ENCODE results near the gene BABAM1. TPM values are rescaled to one million over a fixed set of nuclear protein-coding genes. Genes with fewer than 3 reads are reported as not detected.
A peak's percentile ranks its signal among the peaks of the same experiment; 100 is the strongest.

Gene BABAM1
- total and polyA plus RNA-seq, 3 donors from 2014 or later, result 93.2 to 110 (median 95.4) TPM

DNA sequence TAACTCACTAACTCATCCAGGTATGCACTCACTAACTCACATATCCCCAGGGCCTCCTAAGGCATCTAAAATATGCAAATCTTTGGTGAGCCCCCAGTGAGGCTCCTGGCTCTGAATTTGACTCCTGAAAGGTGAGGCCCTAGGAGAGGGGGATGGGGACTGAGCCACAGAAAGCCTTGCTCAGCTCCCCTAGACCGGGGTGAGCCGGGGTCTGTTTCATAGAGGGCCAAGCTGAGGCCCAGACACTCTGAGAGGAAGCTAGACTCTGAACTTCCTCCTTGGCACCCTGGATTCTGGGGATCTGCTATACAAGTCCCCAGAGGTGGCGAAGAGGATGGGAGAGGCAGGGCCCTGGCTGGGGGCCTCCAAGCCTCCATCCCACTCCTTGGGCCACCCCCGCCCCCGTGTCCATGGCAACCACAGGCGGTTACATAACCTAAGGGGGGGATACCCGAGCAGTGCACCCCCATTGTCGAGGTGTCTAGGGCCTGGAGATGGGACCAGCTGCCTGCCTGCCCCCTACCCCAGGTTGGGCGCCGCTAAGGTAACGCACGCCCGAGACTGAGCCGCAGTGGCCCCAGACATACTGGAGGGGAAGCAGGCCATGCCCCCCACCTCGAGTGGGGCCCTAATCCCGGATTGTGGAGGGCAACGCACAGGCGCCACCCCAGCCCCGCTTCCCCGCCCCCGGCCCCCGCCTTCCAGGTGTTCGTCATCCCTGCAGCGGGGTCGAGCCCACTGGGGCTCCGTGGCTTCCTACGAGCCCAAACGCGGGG is 35.3 kb downstream of the BABAM1 start:
- DNase-seq, result no peak
- no peak for TF ChIP-seq POLR2A (IDR thresholded peaks at IDR 0.05)
- TF ChIP-seq, protein P1, sequence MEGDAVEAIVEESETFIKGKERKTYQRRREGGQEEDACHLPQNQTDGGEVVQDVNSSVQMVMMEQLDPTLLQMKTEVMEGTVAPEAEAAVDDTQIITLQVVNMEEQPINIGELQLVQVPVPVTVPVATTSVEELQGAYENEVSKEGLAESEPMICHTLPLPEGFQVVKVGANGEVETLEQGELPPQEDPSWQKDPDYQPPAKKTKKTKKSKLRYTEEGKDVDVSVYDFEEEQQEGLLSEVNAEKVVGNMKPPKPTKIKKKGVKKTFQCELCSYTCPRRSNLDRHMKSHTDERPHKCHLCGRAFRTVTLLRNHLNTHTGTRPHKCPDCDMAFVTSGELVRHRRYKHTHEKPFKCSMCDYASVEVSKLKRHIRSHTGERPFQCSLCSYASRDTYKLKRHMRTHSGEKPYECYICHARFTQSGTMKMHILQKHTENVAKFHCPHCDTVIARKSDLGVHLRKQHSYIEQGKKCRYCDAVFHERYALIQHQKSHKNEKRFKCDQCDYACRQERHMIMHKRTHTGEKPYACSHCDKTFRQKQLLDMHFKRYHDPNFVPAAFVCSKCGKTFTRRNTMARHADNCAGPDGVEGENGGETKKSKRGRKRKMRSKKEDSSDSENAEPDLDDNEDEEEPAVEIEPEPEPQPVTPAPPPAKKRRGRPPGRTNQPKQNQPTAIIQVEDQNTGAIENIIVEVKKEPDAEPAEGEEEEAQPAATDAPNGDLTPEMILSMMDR (IDR thresholded peaks at IDR 0.05), result no peak
- no peaks in the 10 kb centered on the region for H3K9me3 ChIP-seq
- no peaks in the 10 kb centered on the region for H3K27me3 ChIP-seq
- no peaks in the 10 kb centered on the region for H3K36me3 ChIP-seq (ENCODE audit: low read depth, missing control alignments)
- peak overlapping the region; percentile 55 to 76 for H3K27ac ChIP-seq
- 6% methylated on average over 28 of the region's 29 CpGs; no CpG with 5 or more reads in 1 of the 2 donors for WGBS, 2 donors
- H3K4me3 ChIP-seq, result peak overlapping the region; percentile 69 to 83
- intact Hi-C loops (cut with DNase I; ENCODE audit: low total_unique reads), result no loop called here
- peaks cover 36% of the 10 kb centered on the region for H3K4me1 ChIP-seq

DNA sequence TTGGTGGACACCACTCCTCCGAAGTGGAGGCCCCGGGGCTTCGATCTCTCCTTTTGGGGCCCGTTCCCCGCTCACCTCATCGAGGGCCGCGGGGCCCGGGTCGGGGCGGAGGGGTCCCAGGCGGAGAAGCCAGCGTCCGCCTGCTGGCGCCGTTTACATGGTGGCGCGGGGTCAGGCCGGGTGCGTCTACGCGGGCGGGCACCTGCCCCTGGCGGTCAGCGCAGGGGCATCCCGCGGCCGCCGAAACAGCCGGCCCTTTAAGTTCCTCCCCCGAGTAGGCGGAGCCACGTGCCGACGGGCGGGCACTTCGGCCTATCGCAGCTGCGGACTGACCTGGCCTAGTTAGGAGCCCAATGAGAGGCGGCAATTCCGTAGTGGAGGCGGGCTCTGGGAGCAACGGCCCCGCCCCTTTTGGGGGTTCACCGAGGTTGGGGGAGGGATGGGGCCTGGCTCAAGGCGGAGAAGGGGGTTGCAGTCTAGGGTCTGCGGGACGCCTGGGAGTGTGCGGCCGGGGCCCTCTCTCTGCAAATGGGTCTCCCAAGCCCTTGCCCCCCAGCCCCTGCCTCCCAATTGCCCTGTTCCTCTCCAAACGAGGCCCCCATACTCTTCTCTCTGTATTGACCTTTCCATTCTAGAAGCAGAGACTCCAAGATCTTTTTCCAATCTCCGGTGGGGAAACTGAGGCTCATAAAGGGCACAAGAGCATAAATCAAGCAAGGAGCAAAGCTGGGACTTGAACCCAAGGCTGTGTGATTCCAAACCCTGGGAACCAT is 36.1 kb downstream of the BABAM1 start, which contains the start of gene ABHD8:
Gene ABHD8, minus strand, starts transcription at position 259 of the 773 bp plus-strand sequence. CDS start 1,809 bp downstream, outside the sequence.
- 2 to 5% methylated on average over 20 to 41 of the region's 52 CpGs for WGBS, 2 donors
- Histone ChIP-seq H3K4me3 (peak within 1 kb of the TSS; percentile 69 to 83), H3K4me1 (peaks cover 36% of the 10 kb centered on the region), H3K9me3 (no peaks in the 10 kb centered on the region), H3K27me3 (no peaks in the 10 kb centered on the region), H3K36me3 (ENCODE audit: low read depth, missing control alignments) (no peaks in the 10 kb centered on the region), H3K27ac (peak within 1 kb of the TSS; percentile 55 to 76)
- intact Hi-C loops (cut with DNase I; ENCODE audit: low total_unique reads), result no loop called here
- peak; percentile 97 for DNase-seq
- TF ChIP-seq POLR2A (IDR thresholded peaks at IDR 0.05), result no peak
- TF ChIP-seq, protein P1 (IDR thresholded peaks at IDR 0.05), result peak; percentile 71 to 78 (median 75)

DNA sequence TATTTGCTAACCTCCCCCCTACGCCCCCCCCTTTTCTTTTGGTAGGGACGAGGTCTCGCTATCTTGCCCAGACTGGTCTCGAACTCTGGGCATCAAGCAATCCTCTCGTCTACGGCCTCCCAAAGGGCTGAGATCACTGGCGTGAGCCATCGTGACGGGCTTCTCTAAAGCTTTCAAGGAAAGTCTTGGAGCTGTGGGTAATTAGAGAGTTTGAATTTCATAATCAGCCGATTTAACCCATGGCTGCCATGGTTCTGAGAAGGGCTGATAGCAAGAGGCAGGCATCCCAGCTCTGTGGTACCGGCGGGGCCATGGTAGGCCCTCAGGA is 36.7 kb downstream of the BABAM1 start:
- H3K27ac ChIP-seq, result no peak overlapping the region
- H3K4me1 ChIP-seq, result peaks cover 36% of the 10 kb centered on the region
- no peaks in the 10 kb centered on the region for H3K27me3 ChIP-seq
- TF ChIP-seq, protein P1 (IDR thresholded peaks at IDR 0.05), result no peak
- no peak for TF ChIP-seq POLR2A (IDR thresholded peaks at IDR 0.05)
- no peak overlapping the region for H3K4me3 ChIP-seq
- no peaks in the 10 kb centered on the region for H3K9me3 ChIP-seq
- no peak for DNase-seq
- intact Hi-C loops (cut with DNase I; ENCODE audit: low total_unique reads), result no loop called here
- WGBS, 2 donors, result 42 to 50% methylated on average over 12 of the region's 12 CpGs
- H3K36me3 ChIP-seq (ENCODE audit: low read depth, missing control alignments), result no peaks in the 10 kb centered on the region

DNA sequence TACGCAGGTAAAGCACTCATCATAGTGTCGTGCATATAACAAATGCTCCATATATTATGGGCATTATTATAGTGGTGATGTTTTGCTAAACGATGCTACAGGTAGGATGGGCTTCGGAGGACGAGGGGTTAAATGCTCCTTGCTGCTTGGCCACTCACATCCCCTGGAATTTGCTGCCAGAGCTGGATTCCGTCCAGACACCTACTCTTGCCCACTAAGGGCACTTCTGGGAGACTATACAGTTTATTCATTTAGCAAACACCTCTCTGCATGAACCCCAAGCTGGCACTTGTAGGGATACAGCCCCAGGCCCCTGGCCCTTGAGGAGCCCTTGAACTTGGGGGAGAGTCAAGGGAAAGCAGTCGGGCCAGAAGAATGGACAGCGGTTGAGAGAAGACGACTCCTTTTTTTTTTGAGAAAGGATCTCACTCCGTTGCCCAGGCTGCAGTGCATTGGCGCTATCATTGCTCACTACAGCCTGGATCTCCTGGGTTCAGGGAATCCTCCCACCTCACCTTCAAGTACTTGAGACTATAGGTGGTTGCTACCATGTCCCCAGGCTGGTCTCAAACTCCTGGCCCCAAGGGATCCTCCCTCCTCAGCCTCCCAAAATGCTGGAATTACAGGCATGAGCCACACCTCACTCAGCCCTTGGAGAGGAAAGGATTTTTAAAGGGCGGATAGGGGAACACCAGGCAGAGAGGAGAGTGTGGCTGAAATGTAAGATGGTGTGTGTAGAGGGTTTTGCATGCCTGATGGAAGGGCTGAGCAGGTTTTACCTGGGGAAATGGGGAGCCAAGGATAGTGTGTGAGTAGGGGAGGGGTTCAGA is 37.4 kb downstream of the BABAM1 start:
- intact Hi-C loops (cut with DNase I; ENCODE audit: low total_unique reads), result no loop called here
- 39 to 45% methylated on average over 12 of the region's 12 CpGs for WGBS, 2 donors
- no peak for DNase-seq
- H3K27ac ChIP-seq, result peak overlapping the region in 1 of 2 donors; percentile 84
- peaks cover 36% of the 10 kb centered on the region for H3K4me1 ChIP-seq
- H3K36me3 ChIP-seq (ENCODE audit: low read depth, missing control alignments), result no peaks in the 10 kb centered on the region
- no peak for TF ChIP-seq POLR2A (IDR thresholded peaks at IDR 0.05)
- no peaks in the 10 kb centered on the region for H3K27me3 ChIP-seq
- H3K9me3 ChIP-seq, result no peaks in the 10 kb centered on the region
- H3K4me3 ChIP-seq, result no peak overlapping the region

DNA sequence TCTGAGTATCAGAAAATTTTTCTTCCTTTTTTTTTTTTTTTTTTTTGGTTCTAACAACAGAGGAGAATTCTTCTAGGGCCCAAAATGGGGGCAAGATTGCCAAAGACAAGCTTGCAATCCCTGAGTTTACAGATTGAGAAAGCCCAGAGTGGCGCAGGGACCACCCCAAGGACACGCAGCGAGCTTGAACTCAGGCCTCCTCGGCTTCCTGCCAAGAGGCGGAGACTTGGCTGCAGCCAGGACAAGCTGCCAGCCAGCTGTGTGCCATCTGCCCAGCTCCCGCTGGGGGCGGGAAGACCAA is 37.9 kb downstream of the BABAM1 start:
- no peaks in the 10 kb centered on the region for H3K36me3 ChIP-seq (ENCODE audit: low read depth, missing control alignments)
- H3K27ac ChIP-seq, result peak overlapping the region in 1 of 2 donors; percentile 84
- peaks cover 39% of the 10 kb centered on the region for H3K4me1 ChIP-seq
- TF ChIP-seq, protein P1 (IDR thresholded peaks at IDR 0.05), result no peak
- TF ChIP-seq POLR2A (IDR thresholded peaks at IDR 0.05), result no peak
- H3K9me3 ChIP-seq, result no peaks in the 10 kb centered on the region
- H3K27me3 ChIP-seq, result no peaks in the 10 kb centered on the region
- WGBS, 2 donors, result 0 to 1% methylated on average over 5 to 7 of the region's 7 CpGs
- intact Hi-C loops (cut with DNase I; ENCODE audit: low total_unique reads), result no loop called here
- H3K4me3 ChIP-seq, result peak overlapping the region; percentile 67 to 77
- no peak for DNase-seq
